Kasumi-1 (cell line): Measurements from ENCODE around the gene POLR1E.
A peak's percentile ranks its signal among the peaks of the same experiment; 100 is the strongest.

ENCODE experiments used
- DNase-seq, 2 experiments: peaks; one replicate each; lab custom pipeline; 2025; lab: John Stamatoyannopoulos, UW

POLR1E gene

DNA sequence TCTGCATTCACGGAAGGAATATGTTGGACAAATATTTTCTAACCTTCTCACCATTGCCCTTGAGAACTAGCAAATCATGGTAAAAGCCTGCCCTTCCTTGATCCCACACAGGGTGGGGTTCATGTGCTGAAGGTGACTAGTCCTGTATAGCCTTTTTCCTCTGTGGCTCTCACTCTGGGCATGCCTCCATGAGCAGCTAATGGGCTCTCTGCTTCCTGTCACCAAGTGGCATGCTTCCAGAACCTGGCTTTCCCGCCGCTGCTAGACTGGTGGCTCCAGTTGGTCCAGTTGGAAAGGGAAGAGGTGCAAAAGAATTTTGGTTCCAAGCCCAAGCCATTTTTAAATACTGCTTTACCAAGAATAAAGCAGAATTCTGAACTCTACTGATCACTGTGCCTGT lies 54.9 kb downstream of the POLR1E start:
- DNase-seq = no peak

DNA sequence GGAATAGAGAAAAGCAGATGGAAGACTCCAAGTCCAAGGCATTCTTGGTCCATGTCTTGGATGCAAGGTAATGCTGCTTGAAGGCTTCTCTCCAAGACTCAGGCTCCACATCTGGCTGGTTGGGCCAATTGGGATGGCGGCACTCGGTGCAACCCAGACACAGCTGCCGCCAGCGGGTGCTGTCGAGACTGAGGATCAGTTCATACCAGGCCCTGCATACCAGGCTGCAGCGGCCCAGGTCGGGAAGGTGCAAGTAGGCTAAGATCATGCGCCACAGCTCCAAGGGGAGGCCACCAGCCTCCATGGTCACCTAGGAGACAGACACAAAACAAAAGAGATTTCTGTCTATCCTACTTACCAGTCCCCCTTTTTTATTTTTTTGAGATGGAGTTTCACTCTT lies 55.7 kb downstream of the POLR1E start:
- no peak for DNase-seq

DNA sequence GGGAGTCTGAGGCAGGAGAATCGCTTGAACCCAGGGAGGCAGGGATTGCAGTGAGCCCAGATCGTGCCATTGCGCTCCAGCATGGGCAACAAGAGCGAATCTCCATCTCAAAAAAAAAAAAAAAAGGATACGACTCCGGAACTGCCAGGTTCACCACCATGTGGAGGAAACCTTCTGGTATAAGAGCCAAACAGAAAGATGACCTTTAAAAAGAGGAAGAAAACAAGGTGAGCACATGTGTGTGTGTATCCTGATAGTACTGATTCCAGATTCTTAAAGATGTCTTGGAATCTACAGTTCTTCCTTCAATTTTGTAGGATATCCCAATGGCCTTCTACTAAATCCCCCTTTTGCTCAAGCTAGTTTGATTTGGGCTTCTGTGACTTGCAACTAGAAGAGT lies 56.7 kb downstream of the POLR1E start:
- DNase-seq = no peak

DNA sequence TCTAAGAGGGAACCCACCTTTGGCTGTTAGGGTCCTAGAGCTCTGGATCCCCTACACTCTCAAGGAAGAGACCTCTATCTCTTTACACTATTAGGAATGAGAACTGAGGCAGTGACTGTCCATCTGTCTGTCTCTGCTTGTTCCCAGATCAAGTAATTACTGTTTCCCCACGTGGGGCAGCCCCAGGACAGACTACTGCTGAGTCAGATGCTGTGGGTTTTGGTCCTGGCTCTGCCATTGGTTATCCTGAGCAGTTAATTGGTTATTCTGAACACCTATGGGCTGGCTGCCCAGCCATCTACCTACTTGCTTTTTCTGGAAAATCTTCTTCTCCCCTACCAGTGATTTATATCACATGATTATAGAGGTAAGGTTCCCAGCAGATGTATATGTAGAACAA lies 57.1 kb downstream of the POLR1E start:
- DNase-seq = no peak

DNA sequence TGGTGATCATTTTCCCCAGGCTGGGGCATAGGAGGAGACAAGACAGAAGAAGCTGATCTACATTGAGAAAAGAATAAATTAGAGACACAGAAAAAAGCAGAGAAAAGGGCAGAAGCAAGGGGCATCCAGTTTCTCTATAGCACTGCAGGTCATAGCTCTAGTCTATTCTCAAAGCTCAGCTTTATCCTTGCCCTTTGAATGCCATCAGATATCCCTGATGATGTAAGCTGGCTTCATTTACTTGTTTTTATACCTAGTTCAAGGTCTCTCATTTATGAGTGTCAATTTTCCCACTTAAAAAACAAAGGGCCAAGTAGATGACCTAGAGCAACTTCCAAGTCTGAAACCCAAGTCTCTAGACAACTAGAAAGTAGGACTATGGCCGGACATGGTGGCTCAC lies 57.7 kb downstream of the POLR1E start:
- no peak for DNase-seq

DNA sequence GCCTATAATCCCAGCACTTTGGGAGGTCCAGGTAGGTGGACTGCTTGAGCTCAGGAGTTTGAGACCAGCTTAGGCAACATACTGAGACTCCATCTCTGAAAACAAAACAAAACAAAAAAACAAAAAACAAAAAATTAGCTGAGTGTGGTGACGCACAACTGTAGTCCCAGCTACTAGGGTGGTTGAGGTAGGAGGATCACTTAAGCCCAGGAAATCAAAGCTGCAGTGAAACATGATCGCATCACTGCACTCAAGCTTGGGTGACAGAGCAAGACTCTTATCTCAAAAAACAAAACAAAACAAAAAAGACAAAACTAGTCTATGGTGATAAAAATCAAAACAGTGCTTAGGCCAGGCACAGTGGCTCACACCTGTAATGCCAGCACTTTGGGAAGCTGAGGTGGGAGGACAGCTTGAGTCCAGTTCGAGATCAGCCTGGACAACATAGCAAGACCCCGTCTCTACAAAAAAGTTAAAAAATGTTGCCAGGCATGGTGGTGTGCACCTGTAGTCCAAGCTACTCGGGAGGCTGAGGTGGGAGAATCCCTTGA lies 61.7 kb downstream of the POLR1E start:
- no peak for DNase-seq

DNA sequence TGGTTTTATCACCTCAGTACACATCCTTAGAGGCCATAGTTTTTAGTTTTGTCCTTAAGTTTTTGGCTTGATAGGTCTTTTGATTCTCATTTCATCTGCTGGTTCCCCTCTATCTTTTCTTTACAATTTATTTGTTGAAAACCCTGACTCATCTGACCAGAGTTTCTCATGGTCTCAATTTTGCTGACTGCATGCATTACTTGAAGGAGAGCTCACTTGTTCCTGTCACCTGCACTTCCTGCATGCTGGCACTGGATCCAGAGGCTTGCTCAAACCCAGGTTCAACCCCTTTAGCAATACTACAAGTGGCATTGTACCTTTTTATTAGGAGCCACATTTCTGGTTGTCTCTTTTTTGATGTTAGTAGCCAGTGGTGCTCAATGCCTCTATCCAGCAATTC lies 63.8 kb downstream of the POLR1E start:
- no peak for DNase-seq

DNA sequence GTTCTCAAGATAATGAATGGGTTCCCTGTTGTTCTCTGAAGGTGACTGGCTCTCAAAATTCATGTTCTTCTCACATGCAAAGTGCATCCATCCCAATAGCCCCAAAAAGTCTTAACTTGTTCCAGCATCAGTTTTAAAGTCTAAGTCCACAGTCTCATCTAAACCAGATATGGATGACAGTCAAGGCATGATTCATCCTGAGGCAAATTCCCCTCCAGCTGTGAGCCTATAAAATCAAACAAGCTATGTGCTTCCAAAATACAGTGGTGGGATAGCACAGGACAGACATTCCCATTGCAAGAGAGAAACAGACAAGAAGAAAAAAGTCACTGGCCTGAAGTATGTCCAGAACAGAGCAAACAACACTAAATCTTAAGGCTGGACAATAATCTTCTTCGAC lies 65.0 kb downstream of the POLR1E start:
- no peak for DNase-seq

DNA sequence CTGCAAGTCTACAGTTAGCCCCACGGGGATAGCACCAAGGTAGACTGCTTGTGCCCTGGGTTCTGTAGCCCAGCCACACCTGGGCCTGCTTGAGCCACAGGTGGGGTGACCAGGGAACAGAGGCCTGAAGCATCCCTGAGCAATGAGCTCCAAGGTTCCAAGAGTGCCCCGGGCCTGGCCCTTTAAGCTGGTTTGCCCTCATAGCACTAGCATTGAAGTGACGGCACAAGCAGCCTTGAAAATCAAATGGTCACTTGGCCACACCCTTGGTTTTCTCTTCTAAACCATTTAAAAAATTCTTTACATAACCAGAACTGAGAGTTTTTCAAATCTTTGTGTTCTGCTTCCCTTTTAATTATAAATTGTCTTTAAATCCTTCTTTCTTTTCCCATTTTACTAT lies 65.7 kb downstream of the POLR1E start:
- DNase-seq = no peak

DNA sequence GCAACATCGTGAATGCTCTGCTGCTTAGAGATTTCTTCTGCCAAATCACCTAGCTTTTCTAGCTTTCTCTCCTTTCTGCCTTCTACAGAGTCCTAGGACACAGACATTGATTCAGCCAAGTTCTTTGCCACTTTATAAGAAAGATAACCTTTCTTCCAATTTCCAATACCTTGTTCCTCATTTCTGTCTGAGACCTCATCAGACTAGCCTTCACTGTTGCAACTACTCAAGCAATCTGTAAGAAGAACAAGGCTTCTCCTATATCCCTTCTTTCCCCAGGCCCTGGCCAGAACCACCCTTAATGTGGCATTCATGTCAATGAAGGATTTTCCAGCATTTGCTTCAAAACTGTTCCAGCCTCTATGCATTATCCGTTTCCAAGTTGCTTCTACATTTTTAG lies 66.1 kb downstream of the POLR1E start:
- DNase-seq = peak in 1 of 2 experiments; percentile 1
